Tibial nerve (tissue), 4 donors: Measurements from ENCODE around the gene OR6S1.

Experiments used
- CTCF ChIP-seq, 5 experiments: fragments of 200-600 bp in 3 of 5; fragments of 450-650 bp in 2 of 5; sonication (generic) in 3 of 5; IDR thresholded peaks; one replicate each; pipeline ENCODE4 v1.5.1; 2016 to 2019; ENCODE audit warnings: antibody characterized with exemption in 5 of 5, mild to moderate bottlenecking in 3 of 5, moderate library complexity in 2 of 5
- EP300 ChIP-seq, 2 donors: sonication (generic); formaldehyde crosslinking; IDR thresholded peaks; one replicate each; pipeline ENCODE4 v1.6.1; 2017; ENCODE audit warnings: antibody characterized with exemption in 2 of 2, mild to moderate bottlenecking in 1 of 2

GRCh38 chr14:20671597-20672283 lies 30.2 kb upstream of the OR6S1 start:
- TF ChIP-seq CTCF (IDR thresholded peaks at IDR 0.05) (no peak), EP300 (IDR thresholded peaks at IDR 0.05) (no peak)
